Measurements from ENCODE around the gene ABLIM1. TPM values are rescaled to one million over a fixed set of nuclear protein-coding genes. Genes with fewer than 3 reads are reported as not detected.

The ABLIM1 gene
- total RNA-seq, 1 experiment from 2014 or later = 62.1 TPM

Other genes with a start within 250 kb of the ABLIM1 start
- gene FHIP2A, start 163.5 kb upstream of the ABLIM1 start, total RNA-seq (2021) = 14.3 to 15.5 TPM (median 14.6 TPM) in 3 replicates